ENCODE data around the gene MMP23B.

DNA sequence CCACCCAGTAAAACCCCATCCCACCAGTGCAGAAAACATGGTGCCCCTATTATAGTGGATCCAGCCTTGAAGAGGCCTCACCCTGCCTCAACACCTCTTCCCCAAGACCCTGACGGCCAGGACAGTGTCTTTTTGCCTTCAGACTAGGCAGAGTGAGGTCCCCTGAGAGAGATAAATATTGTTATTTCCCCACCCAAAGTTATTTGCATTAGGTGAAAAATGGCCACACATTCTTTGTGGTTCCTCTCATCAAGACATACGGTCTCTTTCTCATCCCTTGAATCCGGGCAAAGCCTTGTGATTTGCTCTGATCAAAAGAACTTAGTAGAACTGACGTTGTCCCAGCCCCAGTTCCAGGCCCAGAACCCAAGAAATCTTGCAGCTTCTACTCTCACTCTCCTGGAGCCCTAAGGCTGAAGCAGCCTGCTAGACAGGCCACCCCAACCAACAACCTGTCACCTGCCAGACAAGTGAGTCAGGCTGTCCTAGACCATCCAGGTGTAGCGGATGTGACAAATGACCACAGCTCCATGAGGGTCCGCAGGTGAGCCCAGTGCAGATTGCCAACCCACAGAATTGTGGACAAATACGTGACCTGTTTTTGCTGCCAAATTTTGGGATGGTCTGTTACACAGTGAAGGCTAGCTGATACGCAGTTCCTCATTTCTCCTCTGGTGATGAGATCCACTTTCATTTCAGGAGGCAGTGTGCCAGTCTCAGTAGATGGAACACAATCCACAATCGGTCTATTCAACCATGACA, 49.2 kb upstream of the MMP23B start:
- TF ChIP-seq, protein P1, sequence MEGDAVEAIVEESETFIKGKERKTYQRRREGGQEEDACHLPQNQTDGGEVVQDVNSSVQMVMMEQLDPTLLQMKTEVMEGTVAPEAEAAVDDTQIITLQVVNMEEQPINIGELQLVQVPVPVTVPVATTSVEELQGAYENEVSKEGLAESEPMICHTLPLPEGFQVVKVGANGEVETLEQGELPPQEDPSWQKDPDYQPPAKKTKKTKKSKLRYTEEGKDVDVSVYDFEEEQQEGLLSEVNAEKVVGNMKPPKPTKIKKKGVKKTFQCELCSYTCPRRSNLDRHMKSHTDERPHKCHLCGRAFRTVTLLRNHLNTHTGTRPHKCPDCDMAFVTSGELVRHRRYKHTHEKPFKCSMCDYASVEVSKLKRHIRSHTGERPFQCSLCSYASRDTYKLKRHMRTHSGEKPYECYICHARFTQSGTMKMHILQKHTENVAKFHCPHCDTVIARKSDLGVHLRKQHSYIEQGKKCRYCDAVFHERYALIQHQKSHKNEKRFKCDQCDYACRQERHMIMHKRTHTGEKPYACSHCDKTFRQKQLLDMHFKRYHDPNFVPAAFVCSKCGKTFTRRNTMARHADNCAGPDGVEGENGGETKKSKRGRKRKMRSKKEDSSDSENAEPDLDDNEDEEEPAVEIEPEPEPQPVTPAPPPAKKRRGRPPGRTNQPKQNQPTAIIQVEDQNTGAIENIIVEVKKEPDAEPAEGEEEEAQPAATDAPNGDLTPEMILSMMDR (conservative IDR thresholded peaks at IDR 0.05) = no peak
- TF ChIP-seq EZH2 (IDR thresholded peaks at IDR 0.05; ENCODE audit: low read depth) = no peak

Data from PC-9 (cell line).